Ramos (cell line): ENCODE measurements around the gene C22orf39.
"Not testable (repeated sequence)": the region's sequence is repeated elsewhere in the genome, so short reads cannot be mapped to it uniquely, and the experiment has no call there.

Experiments
- in situ Hi-C: fragments of 300-500 bp; cut with MboI; formaldehyde crosslinking; loops from one replicate; pipeline ENCODE4 v1.14.3; 2022; ENCODE audit warnings: low sequenced_read_pairs; ENCODE audit not compliant: unreplicated experiment

The C22orf39 gene

DNA sequence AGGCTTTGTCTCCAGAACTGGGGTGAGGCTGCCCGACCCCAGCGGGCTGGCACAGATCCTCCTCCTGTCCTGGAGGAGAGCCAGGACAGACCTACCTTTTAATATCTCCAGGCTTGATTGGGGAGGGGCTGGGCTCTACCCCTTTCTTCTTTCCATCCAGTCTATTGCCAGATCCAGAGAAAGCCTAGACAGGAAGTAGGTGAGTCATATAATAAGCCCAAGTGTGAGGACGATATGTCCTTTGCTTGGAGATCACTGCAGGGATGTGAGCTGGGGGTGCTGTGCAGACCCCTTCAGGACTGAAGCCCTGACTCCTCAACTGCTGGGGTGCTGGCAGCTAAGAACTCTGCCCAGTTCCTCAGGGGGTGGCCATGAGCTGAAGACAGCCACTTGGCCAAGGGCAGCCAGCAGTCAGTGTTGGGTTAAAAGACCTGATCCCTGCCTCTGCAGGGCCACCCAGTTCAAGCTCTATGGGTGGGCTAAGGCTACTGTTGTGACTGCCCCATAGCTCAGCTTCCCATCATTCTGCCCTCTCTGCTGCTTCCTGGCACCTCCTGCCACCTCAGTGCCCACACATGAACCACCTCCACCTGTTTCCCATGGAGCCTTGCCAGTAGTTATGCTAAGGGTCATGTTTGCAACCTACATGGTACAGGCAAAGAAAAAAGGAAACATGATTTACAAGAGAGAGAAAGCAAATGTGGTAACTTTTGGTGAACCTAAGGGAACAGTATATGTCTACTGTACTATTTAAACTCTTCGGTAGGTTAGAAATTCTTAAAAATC, 8.3 kb upstream of the C22orf39 start:
- in situ Hi-C loops: no loop called here

DNA sequence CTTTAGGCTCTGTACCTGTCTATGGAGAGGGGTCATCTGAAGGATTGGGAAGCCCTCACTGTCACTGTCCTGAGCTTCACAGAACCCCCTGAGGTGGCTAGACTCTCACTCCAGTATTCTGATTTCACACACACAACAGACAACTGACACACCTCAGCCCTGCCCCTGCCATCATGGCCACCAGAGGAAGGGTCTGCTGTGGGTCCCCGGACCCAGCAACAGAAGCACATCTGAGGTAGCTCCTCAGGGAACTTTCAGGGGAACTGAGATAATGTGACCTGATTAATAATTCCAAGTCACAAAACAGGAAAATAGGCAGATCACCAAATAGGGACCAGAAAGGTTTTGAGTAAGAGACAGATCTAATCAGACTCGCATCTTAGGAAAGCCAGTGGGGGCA, 7.5 kb upstream of the C22orf39 start:
- in situ Hi-C loops: no loop called here

DNA sequence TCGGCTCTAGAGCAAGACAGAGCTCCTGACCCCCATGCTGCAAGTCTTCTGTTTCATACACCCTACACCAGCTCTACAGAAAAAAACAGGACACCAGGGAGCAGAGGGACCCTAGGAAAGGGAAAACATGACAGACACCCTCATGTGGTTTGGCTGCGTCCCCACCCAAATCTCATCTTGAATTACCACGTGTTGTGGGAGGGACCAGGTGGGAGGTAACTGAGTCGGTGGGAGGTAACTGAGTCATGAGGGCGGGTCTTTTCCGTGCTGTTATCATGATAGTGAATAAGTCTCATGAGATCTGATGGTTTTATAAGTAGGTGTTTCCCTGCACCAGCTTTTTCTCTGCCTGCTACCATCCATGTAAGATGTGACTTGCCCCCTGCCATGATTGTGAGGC, 6.6 kb upstream of the C22orf39 start:
- in situ Hi-C loops: no loop called here

DNA sequence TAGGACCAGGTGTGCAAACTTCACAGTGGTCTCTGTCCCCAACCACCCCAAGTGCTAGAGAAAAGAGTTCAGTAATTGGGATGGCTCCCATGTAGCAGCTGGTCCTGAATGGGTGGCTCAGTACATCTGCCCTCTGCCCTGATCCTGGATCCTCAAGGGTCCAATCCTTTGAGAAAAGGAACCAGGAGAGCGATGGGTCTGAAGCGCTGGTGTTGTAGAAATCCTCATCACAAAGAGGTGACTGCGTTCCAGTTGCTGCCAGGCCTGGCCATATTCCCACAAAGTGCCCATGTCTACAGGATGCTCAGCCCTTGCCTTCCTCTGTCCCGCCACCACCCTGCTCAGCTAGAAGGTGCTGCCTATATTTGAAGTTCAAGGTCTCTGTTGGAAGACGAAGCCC, 6.2 kb upstream of the C22orf39 start:
- in situ Hi-C loops: no loop called here

DNA sequence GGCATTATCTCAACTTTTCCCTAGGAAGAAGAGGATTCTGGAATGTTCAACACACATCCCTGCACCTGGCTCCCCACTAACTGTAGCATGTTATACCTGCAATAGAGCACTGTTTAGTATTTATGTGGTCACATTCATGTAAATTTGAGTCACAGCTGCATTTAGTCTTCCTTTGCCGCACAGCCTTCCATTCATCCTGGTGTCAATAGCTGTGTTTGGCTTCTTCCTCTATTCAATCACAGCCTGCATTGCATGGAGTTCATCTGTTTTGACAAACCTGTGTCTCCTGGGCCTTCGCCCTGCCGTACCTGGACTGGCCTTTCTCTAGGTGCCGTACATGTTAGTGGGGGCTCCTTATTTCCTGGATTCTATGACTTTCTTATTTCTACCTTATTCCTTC, 4.1 kb upstream of the C22orf39 start:
- in situ Hi-C loops: no loop called here

DNA sequence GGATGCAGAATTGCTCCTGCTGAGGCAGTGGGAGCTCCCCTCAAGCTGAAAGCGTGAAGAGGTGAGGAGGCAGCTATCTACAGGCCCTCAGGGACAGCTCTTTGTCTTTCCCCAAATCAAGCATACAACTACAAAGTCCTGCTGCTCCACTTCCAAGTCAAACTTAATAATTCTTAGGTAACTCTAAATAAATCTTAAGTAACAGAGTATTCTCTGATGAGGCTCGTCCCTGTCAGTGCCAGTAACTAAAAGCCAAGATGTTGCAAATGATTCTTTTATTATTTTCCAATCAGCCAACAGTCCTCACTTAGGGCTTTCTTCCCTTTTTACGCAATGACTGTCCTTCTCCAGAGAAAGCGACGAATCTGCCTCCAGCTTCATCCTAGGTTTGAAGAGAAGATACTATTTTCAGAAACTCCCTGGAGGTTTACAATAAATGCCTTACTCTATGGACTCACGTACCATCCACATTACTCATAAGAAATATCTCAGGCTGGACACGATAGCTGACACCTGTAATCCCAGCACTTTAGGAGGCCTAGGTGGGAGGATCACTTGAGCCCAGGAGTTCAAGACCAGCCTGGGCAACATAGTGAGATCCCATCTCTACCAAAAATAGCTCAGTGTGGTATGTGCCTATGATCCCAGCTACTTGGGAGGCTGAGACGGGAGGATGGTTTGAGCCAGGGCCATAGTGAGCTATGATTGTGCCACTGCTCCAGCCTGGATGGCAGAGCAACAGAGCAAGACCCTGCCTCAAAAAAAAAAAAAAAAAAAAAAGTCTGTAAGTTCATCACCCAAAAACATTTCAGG, 3.1 kb upstream of the C22orf39 start:
- in situ Hi-C loops: no loop called here

DNA sequence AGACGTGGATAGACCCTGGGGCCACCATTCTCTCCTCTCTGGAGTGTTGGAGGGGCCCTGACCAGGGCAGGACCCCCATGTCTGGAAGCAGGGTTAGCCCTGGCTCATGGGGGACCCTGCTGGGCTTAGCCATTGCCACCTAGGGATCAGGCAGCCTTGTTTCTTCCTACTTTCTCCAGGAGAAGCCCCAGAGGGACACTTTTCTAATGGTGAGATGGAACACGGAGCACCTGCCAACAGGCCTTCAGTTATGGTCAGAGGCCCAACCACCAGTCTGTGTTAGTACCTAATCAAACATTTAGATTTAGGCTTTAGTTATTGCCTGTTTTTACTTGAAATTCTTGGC, 1.9 kb upstream of the C22orf39 start:
- in situ Hi-C loops: no loop called here

DNA sequence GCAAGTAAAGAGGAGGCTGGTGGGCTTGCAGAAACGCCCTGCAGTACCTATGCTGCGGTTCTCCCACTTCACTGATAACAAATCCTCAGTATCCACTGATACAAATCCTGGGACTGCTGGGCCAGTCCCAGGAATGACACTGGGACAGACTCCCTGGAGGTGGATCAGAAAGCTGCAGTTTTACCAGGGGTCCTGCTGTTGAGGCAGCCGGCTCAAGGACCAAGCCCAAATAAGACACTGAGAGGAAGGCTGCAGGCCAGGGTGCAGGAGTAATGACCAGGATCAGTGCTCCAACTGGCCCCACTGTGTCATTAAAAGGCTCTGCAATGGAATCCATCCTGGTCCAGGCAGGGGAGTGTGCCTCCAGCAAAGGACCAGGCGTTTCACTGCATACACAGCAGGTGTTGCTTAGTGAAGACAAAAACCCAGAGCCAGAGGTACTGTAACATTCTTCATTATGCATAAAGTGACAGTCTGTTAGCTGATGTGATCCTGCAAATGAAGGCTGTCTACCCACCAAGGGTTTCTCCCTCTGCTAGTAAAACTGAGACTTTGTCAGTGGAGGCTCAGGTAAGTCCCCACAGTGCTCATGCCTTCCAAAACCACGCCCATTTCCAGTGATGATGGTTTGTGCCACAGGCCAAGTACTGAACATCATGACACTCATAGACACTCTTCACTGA, 1.4 kb upstream of the C22orf39 start:
- in situ Hi-C loops: no loop called here

DNA sequence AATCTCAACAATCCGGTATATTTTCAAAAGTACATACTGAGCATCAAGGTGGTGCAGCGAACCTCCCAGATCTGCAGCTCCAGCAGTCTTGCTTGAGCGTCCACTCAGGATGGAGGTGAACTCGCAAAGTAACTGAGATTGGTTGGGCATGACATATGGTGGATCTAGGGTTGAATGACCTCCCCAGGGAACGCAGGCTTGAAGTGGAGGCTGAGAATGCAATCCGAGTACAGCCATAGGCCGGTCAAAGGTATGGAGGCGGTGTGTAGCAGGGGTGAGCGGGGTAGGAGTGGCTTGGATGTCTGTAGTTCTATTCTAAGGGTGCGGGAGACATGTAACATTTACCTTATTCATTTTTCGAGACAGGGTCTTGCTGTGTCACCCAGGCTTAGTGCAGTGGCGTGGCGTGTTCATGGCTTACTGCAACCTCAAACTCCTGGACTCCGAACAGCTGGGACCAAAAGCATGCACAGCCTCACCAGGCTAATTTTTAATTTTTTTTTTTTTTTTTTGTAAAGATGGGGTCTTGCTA, 631 bp upstream of the C22orf39 start:
- in situ Hi-C loops: no loop called here

DNA sequence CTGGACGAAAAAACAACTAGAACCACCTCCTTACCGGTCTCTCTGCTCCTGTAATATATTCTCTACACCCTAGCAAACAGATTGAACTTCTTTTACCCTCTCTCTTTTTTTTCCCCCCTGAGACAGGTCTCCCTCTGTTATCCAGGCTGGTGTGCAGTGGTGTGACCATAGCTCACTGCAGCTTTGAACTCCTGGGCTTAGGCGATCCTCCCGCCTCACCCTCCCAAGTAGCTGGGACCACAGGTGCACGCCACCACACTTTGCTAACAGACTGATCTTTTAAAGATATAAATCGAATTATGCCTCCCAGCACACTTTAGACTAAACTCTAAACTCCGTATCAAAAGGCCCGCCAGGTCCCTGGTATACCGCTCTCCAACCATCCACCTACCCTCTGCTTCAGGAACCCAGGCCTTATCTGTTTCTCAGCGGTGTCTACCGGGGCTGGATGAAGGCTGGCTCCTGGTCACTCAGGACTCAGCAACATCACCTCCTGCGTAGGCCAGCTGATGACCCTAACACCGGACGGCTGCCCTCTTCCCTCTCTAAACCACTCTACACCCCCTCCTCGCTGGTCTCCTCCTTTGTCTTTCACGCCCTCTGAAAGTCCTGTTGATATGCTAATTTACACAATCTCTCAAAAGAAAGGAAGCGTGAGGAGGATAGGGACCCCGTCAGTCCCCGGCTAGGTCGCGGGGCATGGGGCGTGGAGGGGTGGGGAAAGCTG, 745 bp downstream of the C22orf39 start:
- in situ Hi-C loops: no loop called here

DNA sequence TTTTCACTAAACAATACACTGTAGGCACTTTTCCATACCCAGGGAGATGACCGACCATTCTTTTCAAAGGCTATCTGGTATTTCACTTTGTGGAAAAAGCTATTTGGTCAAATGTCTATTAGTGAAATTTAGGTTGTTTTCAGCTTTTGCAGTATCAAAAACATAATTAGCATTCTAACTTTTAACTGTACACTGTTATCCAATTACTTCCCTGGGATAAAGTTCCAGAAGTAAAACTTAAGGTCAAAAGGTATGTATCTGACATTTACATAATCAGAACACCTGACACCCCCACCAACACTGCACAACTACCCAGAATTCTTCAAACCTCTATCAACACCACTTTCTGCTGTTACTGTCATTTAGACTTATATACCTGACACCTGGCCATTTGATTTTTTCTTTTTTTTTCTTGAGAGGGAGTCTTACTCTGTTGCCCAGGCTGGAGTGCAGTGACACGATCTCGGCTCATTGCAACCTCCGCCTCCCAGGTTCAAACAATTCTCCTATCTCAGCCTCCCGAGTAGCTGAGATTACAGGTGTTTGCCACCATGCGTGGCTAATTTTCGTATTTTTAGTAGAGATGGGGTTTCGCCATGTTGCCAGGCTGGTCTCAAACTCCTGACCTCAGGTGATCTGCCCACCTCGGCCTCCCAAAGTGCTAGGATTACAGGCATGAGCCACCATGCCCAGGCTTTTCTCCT, 2.1 kb downstream of the C22orf39 start:
- in situ Hi-C loops: not testable (repeated sequence)

DNA sequence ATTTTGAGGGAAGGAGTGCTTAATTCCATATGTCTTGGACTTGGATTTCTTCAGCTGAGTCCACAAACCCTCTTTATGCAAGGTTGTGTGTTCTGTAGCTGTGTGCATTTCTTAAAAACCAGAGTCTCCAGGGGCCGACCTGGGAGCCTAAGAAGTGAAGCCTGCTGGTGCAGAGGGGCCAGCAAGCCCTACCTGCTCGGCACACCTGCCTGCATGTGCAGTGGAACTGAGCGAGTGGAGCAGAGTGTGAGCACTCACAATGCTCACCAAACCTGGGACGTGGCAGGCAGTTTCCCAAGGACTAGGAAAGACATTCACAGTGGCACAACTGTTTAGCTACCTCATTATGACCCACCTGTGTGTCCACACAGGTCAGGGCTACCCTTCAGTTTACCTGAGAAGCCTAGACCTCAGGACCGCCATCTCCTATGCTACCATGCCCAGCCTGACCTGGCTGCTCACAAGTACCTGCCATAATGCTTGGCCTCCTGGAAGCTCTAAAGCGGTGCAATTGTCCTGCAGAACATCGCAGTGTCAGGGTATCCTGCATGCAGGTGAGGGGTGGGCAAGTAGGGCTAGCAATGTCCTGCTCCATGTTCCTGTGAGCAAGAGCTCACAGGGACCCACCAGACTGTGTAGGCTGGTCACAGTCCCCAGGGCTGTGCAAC, 3.8 kb downstream of the C22orf39 start:
- in situ Hi-C loops: no loop called here

DNA sequence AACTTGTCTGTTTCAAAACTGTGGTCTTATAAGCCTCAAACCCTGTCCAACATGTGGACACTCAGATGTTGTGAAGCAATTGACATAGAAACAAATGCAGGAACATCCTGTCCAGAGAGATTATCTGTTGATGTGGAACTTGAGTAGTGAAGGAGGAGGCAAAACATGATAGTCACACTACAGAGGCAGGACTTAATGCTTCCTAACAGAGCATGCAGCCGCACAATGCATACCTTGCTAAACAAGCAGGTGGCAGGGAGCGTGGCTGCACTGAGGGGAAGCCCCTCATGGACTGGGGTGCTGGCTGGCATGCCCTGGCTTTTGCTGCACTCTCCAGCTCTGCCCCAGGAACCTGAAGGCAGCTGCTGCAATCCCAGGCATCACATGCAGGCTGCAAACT, 5.3 kb downstream of the C22orf39 start:
- in situ Hi-C loops: no loop called here

DNA sequence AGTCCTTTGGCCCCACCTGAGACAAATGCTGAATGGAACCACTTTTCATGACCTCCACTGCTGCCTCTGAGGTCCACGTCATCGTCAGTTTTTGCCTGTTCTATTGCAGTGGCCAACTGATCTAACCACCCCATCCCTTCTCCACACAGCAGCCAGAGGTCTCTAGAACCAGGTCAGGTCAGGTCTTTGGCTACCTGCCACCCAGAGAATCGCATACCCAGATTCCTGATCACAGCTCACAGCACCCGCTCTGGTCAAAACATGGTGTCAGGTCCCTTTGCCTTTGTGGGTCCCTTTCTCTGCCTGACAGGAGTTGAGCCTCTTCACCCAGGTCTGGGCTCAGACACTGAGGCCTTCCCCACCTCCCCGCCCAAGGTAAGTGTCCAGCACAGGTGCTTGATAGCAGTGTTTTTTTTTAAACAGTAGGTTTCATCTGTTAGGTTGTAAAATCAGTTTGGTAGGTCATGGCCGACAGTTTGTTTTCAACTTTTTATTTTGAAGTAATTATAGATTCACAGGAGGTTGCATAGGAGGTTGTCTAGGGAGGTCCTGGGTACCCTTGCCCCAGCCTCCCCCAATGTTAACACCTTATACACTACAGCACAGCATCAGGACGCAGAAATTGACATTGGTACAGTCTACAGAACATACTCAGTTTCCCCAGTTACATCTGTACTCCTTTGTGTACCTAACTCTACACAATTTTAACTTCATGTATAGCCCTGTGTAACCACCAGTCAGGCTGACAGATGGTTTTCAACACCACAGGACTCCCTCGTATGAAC, 6.9 kb downstream of the C22orf39 start:
- in situ Hi-C loops: no loop called here

DNA sequence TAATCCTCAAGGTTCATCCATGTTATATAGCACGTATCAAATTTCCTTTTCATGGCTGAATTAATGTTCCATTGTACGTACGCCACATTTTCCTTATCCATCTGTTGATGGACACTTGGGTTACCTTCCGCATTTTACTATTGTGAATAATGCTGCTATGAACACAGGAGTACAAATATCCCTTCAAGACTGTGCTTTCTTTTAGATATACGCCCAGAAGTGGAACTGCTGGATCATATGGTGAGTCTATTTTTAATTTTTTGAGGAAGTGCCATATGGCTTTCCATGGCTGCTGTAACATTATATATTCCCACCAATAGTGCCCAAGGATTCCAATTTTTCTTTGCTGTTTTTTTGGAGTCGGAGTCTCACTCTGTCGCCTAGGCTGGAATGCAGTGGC, 9.2 kb downstream of the C22orf39 start:
- in situ Hi-C loops: no loop called here

DNA sequence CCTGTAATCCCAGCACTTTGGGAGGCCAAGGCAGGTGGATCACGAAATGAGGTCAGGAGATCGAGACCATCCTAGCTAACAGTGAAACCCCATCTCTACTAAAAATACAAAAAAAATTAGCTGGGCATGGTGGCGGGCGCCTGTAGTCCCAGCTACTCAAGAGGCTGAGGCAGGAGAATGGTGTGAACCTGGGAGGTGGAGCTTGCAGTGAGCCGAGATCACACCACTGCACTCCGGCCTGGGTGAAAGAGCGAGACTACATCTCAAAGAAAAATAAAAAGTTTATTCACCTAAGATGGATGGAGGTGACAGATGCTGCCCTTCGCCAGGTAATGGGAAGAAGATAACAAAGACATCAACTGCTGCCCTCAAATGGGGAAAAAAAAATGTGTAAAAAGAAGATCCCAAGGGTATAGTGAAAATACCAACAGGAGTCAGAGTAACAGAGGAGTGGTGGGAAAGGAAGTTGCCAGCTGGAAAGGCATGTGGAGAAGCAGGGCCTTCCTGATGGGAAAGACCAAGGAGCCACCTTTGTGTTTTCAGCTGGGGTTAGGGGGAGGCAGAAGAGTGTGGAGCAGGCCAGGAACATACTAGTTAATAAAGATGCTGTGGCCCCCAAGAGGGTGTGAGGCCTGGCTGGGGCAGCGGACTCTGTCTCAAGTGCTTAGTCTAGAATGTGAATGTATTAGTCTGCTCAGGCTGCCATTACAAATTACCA, 10.9 kb downstream of the C22orf39 start:
- in situ Hi-C loops: not testable (repeated sequence)

DNA sequence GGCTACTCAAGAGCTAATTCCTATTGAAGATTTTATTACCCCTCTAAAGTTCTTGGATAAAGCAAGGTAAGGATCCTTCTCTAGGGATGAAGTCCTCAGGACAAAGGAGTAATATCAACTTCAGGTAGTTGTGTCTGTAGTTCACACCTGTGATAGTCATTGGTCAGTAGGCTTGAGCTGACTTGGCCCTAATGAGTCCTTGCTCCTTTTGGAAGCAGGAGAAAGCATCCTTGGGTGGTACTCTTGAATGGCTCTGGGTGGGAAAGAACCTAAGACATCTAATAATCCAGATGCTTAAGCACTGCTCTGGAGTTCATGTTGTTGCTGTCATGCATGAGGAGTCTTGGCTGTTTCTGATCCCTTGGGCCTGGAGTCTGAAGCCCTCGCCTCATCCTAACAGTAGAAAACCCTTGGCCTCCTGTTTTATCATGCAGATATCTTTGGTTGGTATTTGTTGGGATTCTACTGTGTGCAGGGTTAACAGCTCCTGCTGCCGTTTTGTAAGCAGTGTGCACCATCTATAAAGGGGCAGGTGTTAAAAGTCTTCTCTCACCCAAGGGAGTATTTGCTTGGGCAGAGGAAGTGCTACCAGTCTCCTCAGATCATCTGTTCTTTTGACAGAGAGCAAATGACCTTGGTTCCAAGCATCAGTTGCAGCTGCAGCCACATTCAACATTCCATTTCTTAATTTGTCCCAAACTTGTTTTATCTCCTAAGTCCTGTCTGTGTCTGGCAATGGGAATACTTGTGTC, 12.5 kb downstream of the C22orf39 start:
- in situ Hi-C loops: no loop called here
